ENCODE measurements around the gene PCDHB6. TPM values are rescaled to one million over a fixed set of nuclear protein-coding genes. Genes with fewer than 3 reads are reported as not detected.

Gene PCDHB6
- total RNA-seq, result not detected in 2 replicates

DNA sequence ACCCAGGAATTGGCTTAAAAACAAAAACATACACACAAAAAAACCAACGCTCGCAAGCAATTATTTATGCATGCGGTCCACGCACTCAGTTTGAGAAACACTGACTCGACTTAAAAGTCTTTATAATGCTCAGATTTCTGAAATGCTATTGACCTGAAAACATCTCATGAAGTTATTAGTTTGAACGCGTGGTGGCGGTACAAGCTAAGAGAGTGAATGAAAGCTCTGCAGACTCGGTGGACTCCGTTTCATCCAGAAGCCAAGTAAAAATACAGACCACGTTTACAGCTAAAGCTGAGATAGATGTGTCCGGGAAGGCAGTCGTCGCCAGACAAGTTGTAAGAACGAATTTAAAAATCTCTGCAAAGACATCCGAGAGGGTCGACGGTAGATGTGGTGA, at the start of gene PCDHB6:
Gene PCDHB6 (plus strand): TSS at position 246 of the 400 bp plus-strand sequence. CDS start 201 bp downstream, outside the sequence.

DNA sequence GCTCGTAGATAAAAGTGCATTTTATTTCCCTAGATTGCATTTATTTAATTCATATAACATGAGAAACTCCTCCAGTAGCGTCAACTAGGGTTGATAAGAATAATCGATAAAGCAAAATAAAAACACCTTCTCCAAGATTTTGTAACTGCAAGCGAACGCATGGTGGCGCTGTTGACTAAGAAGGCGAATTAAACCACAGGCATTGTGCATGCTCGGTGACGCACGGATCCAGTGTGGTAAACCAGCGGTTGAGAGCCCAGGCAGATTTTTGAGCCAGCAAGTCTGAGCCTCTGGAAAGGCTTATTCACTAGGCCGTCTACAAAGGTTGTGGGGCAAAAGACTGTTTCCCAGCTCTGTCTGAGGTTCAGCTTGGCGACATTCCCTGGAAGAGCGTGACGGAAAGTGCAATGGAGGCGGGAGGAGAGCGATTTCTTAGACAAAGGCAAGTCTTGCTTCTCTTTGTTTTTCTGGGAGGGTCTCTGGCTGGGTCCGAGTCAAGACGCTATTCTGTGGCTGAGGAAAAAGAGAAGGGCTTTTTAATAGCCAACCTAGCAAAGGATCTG, 49.5 kb upstream of the PCDHB6 start, which contains the start of gene PCDHB3:
Gene PCDHB3 (plus strand): TSS at position 231 of the 563 bp plus-strand sequence. CDS start 177 bp downstream, at position 408.

DNA sequence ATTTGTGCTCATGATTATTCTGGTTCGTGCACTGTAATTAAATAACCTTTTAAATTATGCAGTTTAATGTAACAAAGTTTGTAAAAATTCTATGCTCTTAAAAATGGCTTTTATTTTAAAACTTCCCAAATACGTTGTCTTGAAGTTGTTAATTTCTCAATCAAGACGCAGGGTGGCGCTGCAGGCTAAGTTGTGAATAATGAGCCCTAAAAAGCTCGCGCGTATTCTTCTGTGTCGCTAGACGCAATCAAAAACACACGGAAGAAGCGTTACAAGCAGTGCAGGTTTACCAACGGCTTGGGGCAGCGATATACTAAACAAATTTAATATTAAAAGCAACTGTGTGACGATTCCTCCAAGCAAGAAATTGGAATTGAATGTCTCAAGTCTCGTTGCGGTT, 28.3 kb upstream of the PCDHB6 start, which contains the start of gene PCDHB4:
Gene PCDHB4 (plus strand): TSS at position 256 of the 400 bp plus-strand sequence. CDS start 181 bp downstream, outside the sequence.

DNA sequence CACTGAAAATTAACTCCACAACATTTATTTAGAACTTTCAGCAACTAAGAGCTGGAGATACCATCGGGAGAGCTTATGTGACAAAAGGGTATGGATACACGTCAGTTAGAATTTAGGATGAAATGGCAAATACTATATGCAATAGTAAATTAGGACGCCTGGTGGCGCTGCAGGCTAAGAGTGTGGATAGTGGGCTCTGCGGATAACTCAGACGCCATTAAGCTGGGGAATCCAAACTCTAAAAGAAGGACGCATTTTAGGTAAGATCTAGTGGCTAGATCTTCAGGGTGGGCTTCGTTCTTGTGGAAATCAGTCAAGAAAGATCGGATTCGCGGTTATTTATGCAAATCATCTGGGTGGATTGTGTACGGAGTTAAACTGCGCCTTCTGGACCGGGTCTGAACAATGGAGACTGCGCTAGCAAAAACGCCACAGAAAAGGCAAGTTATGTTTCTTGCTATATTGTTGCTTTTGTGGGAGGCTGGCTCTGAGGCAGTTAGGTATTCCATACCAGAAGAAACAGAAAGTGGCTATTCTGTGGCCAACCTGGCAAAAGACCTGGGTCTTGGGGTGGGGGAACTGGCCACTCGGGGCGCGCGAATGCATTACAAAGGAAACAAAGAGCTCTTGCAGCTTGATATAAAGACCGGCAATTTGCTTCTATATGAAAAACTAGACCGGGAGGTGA, 14.7 kb upstream of the PCDHB6 start, which contains the start of gene PCDHB5:
Gene PCDHB5 (plus strand): TSS at position 177 of the 688 bp plus-strand sequence. CDS start 229 bp downstream, at position 406.

DNA sequence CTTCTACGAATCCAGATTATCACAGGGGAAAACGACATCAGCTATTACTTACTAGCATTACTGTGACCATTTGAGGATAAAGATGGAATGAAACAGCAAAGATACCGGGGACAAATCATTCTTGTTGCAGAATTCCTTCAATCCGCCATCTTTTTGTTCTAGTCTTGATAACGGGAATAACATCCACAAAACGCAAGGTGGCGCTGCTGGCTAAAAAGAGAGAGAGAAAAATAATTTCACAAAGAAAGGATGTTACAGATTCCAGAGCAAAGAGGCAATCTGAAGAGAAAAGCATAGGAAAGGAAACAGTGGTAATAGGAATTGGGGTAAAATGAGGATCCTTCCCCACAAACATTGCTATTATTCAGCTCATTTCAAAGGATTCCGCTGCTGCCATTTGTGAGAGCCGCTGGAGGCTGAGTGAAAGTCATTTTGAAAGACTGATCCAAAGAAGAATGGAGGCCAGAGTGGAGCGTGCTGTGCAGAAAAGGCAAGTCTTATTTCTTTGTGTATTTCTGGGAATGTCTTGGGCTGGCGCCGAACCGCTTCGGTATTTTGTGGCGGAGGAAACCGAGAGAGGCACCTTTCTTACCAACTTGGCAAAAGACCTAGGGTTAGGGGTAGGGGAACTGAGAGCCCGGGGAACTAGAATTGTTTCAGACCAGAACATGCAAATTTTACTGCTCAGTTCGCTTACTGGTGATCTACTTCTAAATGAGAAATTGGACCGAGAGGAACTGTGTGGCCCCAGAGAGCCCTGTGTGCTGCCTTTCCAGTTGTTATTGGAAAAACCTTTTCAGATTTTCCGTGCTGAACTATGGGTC, 22.7 kb downstream of the PCDHB6 start, which contains the start of gene PCDHB7:
Gene PCDHB7 (plus strand): TSS at position 264 of the 824 bp plus-strand sequence. CDS start 192 bp downstream, at position 456.

DNA sequence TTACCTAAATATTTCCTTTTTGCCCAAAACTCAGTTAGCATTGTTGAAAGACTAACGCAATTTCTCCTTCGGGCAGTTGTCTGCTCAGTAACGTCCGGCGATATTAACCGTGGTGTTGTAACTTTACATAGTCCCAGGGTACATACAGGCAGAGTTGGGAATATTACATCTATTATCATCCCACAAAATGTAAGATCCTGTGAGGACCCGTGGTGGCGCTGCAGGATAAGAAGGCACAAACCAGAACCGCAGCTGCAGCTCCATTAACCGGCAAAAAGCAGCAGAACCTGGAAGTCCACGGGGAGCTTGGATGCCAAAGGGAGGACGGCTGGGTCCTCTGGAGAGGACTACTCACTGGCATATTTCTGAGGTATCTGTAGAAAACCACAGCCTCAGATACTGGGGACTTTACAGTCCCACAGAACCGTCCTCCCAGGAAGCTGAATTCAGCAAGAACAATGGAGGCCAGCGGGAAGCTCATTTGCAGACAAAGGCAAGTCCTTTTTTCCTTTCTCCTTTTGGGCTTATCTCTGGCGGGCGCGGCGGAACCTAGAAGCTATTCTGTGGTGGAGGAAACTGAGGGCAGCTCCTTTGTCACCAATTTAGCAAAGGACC, 27.8 kb downstream of the PCDHB6 start, which contains the start of gene PCDHB8:
Gene PCDHB8 (plus strand): TSS at position 214 of the 615 bp plus-strand sequence. CDS start 245 bp downstream, at position 459.

DNA sequence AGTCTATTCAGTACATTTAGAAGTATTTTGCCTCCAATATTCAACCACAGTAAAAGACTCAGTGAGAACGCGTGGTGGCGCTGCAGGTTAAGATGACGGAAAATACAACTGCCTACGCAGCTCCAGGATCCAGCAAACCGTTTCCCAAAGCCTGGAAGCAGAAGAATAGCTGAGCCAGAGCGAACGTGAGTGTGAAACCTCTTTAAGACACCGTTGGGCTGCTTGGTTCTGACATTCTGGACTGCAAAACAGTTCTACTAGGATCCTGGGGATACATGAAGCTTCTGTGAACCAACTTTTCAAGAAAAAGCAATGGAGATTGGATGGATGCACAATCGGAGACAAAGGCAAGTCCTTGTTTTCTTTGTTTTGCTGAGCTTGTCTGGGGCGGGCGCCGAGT, 32.4 kb downstream of the PCDHB6 start, which contains the start of gene PCDHB16:
Gene PCDHB16 (plus strand): TSS at position 140 of the 400 bp plus-strand sequence. CDS start 173 bp downstream, at position 313.

DNA sequence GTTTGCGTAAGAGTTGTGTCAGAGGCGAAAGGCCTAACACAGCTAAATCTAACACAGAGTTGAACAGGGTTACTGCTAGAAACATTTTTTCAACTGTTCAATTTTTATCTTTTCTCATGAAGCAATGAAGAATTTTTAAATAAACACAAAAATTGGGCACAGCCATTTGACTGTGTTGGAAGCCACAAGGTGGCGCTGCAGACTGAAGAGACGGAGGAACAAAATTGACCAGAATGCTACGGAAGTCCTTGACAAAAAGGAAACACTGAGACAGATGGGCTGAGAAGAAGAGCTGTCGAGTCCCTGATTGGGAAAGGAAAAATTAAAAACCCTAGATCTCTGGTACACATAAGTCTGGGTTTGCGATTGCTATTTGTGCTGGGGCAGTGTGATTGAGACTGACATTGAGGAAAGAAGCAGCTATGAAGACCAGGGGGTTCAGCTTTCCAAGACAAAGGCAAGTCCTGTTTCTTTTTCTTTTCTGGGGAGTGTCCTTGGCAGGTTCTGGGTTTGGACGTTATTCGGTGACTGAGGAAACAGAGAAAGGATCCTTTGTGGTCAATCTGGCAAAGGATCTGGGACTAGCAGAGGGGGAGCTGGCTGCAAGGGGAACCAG, 37.1 kb downstream of the PCDHB6 start, which contains the start of gene PCDHB9:
Gene PCDHB9 (plus strand): TSS at position 265 of the 616 bp plus-strand sequence. CDS start 158 bp downstream, at position 423.

DNA sequence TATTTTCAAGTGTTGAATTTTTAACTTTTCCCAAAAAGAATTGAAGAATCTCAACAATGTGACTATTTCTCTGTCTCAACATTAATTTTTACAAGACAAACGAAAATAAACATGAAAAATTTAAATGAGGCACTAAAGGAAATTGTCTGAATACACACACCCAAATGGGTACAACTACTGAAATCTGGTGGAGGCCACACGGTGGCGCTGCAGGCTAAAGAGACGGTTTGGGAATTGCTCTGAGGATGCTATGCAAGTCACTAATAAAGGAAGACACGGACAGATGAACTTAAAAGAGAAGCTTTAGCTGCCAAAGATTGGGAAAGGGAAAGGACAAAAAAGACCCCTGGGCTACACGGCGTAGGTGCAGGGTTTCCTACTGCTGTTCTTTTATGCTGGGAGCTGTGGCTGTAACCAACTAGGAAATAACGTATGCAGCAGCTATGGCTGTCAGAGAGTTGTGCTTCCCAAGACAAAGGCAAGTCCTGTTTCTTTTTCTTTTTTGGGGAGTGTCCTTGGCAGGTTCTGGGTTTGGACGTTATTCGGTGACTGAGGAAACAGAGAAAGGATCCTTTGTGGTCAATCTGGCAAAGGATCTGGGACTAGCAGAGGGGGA, 42.4 kb downstream of the PCDHB6 start, which contains the start of gene PCDHB10:
Gene PCDHB10 (plus strand): TSS at position 244 of the 616 bp plus-strand sequence. CDS start 200 bp downstream, at position 444.

DNA sequence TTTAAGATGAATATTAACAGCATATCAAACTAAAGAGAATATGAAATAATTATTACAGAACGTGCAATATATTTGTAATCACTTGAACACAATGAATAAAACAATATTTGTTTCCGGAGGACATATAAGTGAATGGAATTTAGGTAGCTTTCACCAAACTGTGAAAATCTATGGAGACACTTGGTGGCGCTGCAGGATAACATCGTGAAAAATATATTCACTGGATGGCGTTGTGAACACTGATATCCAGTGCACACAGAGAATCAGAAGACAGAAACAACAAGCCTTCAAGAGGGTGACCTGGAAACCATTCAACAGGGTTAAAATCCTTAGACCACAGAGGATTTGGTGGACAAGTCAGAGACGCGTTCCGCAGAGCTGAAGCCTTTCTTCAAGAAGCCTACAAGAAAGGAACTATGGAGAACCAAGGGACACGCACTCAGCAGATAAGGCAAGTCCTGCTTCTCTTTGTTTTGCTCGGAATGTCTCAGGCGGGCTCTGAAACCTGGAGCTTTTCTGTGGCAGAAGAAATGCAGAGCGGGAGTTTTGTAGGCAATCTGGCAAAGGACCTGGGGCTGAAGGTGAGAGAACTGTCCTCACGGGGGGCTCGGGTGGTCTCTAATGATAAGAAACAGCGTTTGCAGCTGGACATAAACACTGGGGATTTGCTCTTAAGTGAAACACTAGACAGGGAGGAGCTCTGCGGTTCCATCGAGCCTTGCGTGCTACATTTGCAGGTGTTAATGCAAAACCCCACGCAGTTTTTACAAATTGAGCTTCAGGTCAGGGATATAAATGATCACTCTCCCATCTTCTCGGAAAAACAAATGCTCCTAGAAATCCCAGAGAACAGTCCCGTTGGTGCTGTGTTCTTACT, 49.7 kb downstream of the PCDHB6 start, which contains the start of gene PCDHB11:
Gene PCDHB11 (plus strand): TSS at position 269 of the 877 bp plus-strand sequence. CDS start 148 bp downstream, at position 417.

Other genes with a start within 250 kb of the PCDHB6 start
- gene PCDHAC1, start 223.8 kb upstream of the PCDHB6 start, total RNA-seq, result not detected in 2 replicates
- gene PCDHAC2, start 183.6 kb upstream of the PCDHB6 start, total RNA-seq, result not detected in 2 replicates
- gene PCDHB1, start 98.7 kb upstream of the PCDHB6 start, total RNA-seq, result not detected in 2 replicates
- gene PCDHB2, start 55.4 kb upstream of the PCDHB6 start, total RNA-seq, result 0.18 and 0.29 TPM in 2 replicates
- 0.89 TPM in 1 of 2 replicates, not detected in the other for gene PCDHB3, start 49.6 kb upstream of the PCDHB6 start, total RNA-seq
- gene PCDHB4, start 28.2 kb upstream of the PCDHB6 start, total RNA-seq, result not detected in 2 replicates
- under 0.01 TPM in 1 of 2 replicates, not detected in the other for gene PCDHB5, start 14.9 kb upstream of the PCDHB6 start, total RNA-seq
- under 0.01 and 1.4 TPM in 2 replicates for gene PCDHB7, start 22.6 kb downstream of the PCDHB6 start, total RNA-seq
- not detected in 2 replicates for gene PCDHB8, start 27.7 kb downstream of the PCDHB6 start, total RNA-seq
- gene PCDHB16, start 32.3 kb downstream of the PCDHB6 start, total RNA-seq, result under 0.01 TPM in 2 replicates
- gene PCDHB9, start 37.1 kb downstream of the PCDHB6 start, total RNA-seq, result 0.18 TPM in 1 of 2 replicates, not detected in the other
- gene PCDHB10, start 42.3 kb downstream of the PCDHB6 start, total RNA-seq, result 0.58 TPM in 1 of 2 replicates, not detected in the other
- gene PCDHB11, start 49.6 kb downstream of the PCDHB6 start, total RNA-seq, result not detected in 2 replicates
- gene PCDHB12, start 58.7 kb downstream of the PCDHB6 start, total RNA-seq, result not detected in 2 replicates
- under 0.01 TPM in 1 of 2 replicates, not detected in the other for gene PCDHB13, start 63.9 kb downstream of the PCDHB6 start, total RNA-seq
- under 0.01 and 1.7 TPM in 2 replicates for gene PCDHB14, start 73.3 kb downstream of the PCDHB6 start, total RNA-seq
- 0.35 TPM in 1 of 2 replicates, not detected in the other for gene PCDHB15, start 95.3 kb downstream of the PCDHB6 start, total RNA-seq
- under 0.01 TPM in 1 of 2 replicates, not detected in the other for gene SLC25A2, start 154.0 kb downstream of the PCDHB6 start, total RNA-seq
- gene TAF7, start 170.7 kb downstream of the PCDHB6 start, total RNA-seq, result 45.8 and 59.5 TPM in 2 replicates
- 0.29 TPM in 1 of 2 replicates, not detected in the other for gene PCDHGA1, start 180.5 kb downstream of the PCDHB6 start, total RNA-seq
- gene PCDHGA2, start 188.7 kb downstream of the PCDHB6 start, total RNA-seq, result 0.53 and 1.4 TPM in 2 replicates
- gene PCDHGA3, start 193.8 kb downstream of the PCDHB6 start, total RNA-seq, result 0.18 TPM in 1 of 2 replicates, not detected in the other
- 0.35 TPM in 1 of 2 replicates, not detected in the other for gene PCDHGB1, start 200.0 kb downstream of the PCDHB6 start, total RNA-seq
- 0.58 and 2.1 TPM in 2 replicates for gene PCDHGA4, start 205.0 kb downstream of the PCDHB6 start, total RNA-seq
- gene PCDHGB2, start 209.9 kb downstream of the PCDHB6 start, total RNA-seq, result 0.53 and 0.86 TPM in 2 replicates
- gene PCDHGA5, start 214.1 kb downstream of the PCDHB6 start, total RNA-seq, result 0.29 and 0.89 TPM in 2 replicates
- 0.58 and 0.71 TPM in 2 replicates for gene PCDHGB3, start 220.2 kb downstream of the PCDHB6 start, total RNA-seq
- gene PCDHGA6, start 223.8 kb downstream of the PCDHB6 start, total RNA-seq, result 0.86 and 1.4 TPM in 2 replicates
- 0.89 and 2.0 TPM in 2 replicates for gene PCDHGA7, start 232.7 kb downstream of the PCDHB6 start, total RNA-seq
- gene PCDHGB4, start 237.6 kb downstream of the PCDHB6 start, total RNA-seq, result 3.9 and 4.6 TPM in 2 replicates
- gene PCDHGA8, start 242.6 kb downstream of the PCDHB6 start, total RNA-seq, result 0.71 and 0.86 TPM in 2 replicates
- gene PCDHGB5, start 247.9 kb downstream of the PCDHB6 start, total RNA-seq, result 6.7 and 7.2 TPM in 2 replicates

Data from myometrial cell (primary cell).